NCI-H1930 (cell line): ENCODE data around the gene TSPAN13.
A peak's percentile ranks its signal among the peaks of the same experiment; 100 is the strongest.

Experiments used
- DNase-seq, 2 experiments: peaks; one replicate each; lab custom pipeline; 2025; lab: John Stamatoyannopoulos, UW

The TSPAN13 gene

DNA sequence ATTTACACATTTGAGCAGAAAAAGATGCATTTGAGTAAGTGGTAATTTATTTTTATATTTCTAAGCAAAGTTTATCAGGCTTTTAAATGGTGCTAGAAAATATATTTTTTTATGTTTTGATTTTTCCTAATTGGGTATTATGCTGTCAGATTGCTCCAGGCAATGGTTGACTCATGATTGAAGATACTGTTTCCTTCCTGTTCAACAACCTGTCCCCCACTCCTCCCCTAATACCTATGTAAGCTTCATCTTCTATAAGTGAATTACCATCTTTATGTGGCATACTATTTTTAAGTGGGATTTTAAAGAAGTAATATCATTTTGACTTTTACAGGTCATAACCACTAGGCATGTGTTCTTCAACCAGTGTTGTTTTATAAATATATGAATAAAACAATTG, 21.4 kb downstream of the TSPAN13 start:
- DNase-seq, result no peak

DNA sequence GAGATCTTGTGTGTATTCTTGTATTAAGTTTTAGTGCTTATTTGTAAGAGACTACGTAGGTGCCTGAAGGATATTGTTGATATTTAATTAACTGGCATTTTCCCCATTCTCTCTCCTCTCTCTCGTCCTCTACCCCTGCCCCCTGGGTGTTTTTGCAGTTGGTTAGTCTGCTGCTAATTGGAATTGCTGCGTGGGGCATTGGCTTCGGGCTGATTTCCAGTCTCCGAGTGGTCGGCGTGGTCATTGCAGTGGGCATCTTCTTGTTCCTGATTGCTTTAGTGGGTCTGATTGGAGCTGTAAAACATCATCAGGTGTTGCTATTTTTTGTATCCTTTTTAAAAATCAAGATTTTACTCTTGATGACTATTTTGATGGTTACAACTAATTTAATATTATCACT, 22.5 kb downstream of the TSPAN13 start:
- no peak for DNase-seq

DNA sequence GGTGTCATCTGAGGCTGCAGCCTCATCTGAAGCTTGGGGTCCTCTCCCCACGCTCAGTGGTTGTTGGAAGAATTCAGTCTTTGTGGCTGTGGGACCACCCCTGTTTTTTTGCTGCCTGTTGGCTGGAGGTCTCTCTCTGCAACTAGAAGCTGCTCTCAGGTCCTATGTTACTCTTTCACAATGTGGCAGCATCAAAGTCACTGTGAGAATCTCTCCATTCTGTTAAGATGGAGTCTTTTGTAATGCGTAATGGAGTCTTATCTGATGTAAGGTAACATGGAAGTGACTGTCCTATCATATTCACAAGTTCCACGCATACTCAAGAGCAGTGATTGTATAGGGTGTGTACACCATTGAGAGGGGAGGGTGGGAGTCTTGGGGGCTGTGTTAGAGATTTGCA, 24.9 kb downstream of the TSPAN13 start:
- DNase-seq, result no peak

GRCh38 chr7:16779051-16779450, 25.5 kb downstream of the TSPAN13 start:
- DNase-seq, result no peak

DNA sequence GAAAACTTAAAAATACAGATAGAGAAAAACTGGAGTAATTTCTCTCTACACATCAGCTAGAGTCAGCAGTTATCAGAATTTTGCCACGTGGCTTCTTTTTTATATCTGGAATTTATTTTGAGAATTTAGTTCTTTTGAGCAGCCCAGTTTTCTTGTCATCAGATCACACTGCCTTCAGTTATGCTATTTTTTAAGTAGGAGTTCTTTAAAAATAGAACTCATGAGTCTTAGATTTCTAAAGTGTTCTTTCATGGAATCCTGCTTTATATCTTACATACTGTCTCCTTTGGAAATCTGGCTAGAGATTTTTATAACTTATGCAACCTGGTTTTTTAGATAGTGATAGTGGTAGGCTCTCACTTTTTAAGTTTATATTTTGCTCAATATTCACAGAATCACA, 27.0 kb downstream of the TSPAN13 start:
- DNase-seq, result no peak

- DNase-seq, result no peak
Observed at GRCh38 chr7:16785321-16785720, 31.8 kb downstream of the TSPAN13 start.

DNA sequence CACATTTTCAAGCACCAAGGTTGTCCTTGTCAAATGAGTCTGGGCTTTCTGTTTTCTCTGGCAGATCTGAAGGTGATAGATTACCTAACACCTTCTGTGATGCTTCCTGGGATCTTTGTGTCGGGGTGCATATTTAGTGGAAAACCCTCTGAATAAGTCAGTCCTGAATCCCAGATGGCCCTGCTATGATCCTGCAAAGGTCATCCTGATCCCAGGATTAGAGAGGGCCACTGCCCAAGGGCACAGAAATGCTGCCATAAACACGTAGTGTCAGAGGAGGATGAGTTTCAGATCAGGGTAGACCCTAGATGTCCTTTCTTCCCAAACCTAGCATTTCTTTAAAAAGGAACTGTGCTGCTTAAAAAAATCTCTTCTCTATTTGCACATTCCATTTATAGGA, 32.3 kb downstream of the TSPAN13 start:
- DNase-seq, result no peak

DNA sequence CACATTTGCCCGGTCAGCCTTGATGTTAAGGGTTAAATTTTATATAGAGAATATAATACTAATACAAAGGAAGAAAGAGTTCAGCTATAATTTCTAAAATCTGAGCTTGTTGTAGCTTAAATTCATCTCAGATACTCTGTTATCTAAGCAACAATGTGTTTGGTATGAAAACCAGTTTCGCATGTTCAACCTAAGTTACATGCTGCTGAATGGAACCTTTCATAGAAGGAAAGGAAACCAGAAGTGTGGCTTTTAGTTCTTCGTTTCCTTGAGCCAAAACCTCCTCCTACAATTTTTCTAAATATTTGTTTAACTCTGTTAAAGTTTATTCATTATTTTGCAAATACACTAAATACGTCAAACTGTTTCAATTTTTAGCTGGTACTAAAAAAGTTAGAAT, 32.7 kb downstream of the TSPAN13 start:
- no peak for DNase-seq

DNA sequence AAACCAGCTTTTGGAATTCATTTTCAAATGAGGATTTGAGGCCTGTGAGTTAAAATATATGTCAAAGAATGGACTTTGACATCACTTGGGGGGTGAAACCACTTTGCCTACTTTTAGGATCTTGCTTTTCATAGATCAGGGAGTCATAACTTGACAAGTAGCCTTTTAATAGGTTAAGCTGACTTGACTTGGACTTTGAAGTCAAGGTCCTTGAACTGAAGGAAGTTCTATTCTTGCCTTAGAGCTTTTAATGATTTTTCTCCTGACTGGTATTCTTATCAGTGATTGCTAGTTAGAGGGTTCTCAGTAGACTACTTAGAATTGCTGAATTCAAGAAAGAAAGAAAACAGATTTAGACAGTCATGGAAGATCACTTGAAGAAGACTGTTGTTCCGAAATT, 33.6 kb downstream of the TSPAN13 start:
- DNase-seq, result no peak

DNA sequence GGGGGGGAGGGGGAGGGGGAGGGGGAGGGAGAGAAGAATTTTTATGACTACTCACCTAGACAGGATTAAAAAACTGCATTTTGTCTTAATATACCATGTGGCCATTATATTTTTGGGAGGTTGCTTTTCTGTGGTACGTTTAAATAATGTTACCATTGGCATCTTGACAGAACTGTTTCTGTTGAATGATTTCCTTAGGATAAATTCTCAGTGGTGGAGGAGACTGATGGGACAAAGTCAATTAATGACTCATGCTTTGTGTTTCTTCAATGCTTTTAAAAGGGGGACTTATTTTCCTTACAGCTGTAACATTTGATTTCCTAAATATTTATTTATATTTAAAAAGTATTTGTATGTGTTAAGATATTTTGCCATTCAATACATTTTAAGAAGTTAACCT, 37.5 kb downstream of the TSPAN13 start:
- no peak for DNase-seq

DNA sequence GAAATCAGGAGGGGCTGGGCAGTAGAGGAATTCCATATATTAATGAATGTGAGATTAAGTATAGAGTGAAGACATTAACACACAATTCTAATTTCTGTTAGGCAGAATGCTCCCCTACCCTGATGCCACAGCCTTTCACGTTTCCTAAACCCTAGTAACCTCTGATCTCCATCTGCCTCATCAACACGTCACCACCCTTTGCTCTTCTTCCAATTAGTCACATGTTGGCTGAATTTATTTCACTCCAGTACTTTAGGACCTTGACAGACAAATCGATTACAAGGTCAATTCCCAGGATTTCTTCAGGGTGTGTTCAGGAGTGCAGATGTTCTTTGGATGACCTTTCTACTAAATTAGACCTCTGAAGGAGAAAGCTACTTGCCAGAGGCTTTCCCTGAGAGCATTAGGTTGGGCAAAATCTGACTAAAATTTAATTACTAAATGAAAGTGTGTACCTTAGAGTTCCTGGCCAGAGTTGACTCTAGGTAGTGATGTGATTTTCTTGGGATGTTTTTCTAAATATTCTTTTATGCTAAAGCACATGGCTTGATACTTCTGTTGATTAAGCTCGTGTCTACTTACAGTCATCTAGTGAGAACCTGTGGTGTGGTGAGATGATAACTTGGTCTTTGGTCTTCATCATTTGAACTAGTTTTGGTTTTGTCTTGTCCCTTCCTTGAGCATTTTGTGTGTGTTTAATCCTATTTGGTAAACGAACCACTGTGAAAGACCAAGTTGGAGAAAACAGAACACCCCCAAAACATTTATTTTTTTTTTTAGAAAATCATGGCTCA, 38.5 kb downstream of the TSPAN13 start:
- no peak for DNase-seq

- no peak for DNase-seq
Observed at GRCh38 chr7:16794986-16795385, 41.4 kb downstream of the TSPAN13 start.

DNA sequence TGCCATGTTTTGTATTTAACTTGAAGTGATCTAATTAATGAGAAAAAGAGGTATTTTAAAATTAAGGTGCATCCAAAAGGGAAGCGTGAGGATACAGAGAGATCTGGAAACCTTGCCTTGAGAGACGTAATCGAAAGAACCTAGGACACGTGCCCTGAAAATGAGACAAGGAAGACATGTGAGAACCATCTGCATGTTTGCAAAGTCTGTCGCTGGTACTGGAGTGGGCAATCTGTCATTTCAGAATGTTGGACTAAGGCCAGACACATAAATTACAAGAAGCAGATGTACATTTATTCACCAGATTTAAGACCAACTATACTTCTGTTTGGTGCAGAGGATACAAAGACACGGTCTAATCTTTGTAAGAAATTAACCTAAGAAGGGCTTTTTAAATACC, 42.1 kb downstream of the TSPAN13 start:
- no peak for DNase-seq

GRCh38 chr7:16801111-16801542, 47.6 kb downstream of the TSPAN13 start:
- DNase-seq, result peak in 1 of 2 experiments; percentile 2

- DNase-seq, result no peak
Observed at GRCh38 chr7:16801579-16801978, 48.0 kb downstream of the TSPAN13 start.

GRCh38 chr7:16803125-16803524, 49.6 kb downstream of the TSPAN13 start:
- DNase-seq, result no peak

GRCh38 chr7:16803881-16804673, 50.5 kb downstream of the TSPAN13 start:
- no peak for DNase-seq

DNA sequence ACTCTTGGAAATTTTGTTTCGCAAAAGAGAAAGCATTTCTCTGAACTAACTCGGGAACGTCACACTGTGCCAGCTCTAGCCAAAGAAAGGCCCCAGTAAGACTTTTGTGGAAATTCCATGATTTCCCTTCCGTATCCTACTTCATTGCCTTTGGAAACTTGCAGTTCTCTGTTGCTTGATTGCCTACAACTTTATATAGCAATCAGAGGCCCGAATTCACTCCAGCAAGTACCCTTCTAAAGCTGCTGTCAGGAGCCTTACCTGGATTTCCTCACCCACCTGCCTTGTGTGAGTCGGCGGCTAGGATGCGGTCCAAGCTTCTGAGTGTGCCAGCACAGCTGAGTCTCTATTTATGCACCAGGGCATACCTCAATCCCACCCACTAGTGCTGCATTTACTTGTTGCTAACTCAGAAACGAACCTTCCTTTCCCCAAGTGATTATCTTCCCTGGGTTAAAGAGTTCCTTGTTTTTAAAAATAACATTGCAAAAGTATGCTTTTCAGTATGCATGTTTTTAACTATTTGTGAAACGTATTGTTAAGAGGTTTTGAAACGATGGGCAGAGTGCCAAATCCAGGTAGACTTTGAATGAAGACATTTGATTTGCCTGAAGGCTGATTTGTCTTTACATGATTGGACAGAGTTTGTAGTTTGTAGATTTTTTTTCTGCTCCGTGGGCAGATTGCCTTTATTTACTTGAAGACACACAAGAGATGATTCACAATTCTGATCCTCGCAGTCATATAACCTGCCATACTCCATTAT, 51.3 kb downstream of the TSPAN13 start, which contains the start of gene AGR2:
AGR2 (minus strand) TSS at position 326 of the 766 bp plus-strand sequence. CDS start 3,203 bp downstream, outside the sequence.
- no peak for DNase-seq

DNA sequence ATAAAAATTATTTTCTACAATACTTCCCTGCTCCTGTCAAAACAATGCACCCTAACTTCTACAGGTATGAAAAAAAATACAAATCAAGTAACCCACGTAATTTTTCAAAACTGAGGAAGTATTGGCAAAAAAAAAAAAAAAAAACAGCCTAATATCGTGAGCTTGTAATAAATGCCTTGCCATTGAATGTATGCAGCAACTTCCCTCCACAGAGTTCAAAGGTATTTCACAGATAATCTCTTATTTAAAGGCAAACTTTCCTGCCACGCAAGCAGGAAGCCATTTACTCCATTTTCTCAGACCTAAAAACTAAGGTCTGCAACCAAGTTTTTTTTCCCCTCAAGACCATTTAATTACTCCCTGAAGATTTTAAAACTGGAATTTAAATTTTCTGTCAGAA, 51.9 kb downstream of the TSPAN13 start:
- no peak for DNase-seq

DNA sequence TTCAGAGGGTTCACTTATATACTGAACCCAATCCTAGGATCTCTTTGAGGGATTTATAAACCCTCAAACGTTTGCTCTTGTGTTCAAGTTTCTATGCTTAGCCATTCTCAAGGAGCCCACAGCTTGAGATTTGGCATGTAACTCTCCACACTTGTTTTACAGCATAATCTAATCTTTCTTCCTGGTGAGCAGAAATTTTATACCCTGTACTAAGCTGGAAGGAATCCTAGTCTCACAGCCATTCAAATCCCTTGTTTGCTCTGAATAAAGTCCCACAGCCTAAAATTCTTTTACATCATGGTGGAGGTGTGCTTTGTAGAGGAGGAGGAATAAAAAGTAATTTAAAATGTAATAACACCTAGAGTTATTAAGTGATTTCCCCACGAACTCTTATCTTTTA, 56.6 kb downstream of the TSPAN13 start:
- no peak for DNase-seq

DNA sequence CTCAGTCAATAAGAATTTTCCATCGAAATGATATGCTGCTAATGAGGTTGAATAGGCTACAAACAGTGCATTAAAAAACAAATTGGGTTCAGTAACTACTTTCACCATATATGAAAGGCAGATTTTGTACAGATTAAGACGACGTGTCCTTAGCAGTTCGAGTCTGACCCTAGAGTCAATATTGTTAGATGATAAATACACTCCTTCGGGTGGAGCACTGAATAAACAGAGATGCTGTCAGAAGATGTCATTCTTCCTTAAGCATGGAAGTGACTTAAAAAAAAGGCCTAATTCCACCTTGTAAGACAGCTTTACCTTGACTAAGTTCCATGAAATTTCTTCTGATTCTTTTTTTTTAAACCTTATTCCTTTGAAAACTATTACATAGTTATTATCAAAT, 57.0 kb downstream of the TSPAN13 start:
- no peak for DNase-seq

DNA sequence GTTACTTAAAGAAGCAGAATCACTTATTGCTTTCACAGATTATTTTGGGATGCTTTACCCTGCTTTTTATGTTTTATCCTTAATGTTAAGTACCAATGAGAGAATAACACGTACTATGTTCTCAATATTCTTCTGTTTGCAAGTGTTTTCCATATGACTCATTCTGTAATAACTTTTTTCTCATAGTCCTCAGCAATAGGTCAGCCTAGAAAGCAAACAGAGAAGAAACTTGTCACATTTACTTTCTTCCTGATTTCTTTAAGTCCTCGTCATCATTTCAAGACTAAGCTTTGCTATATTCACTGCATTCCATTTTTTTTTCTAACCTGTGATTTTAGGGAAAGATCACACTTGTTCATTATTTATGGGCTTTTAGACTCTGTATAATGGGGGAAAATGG, 58.0 kb downstream of the TSPAN13 start:
- no peak for DNase-seq
